NCI-H345 (cell line): ENCODE data around the gene KIAA2012.

Source experiments
- DNase-seq: peaks from one replicate; lab custom pipeline; 2025; lab: John Stamatoyannopoulos, UW

KIAA2012 gene

DNA sequence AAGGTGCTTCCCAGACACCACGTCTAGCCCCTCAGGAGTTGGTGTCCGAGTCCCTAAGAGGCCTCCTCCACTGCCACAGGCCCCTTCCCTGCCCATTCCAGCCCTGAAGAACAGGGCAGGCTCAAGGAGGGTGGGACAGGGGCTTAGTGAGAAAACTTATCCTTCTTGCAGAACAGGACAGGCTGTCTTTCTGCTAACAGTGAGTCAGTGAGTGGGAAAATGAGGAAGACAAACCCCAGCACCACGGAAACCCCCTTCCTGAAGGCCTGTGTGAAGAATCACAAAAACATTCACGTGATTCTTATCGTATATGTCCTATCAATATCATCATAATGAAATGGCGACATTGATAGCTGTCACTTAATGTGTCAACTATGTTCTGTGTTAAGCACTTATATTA, 29.6 kb upstream of the KIAA2012 start:
- DNase-seq = no peak

DNA sequence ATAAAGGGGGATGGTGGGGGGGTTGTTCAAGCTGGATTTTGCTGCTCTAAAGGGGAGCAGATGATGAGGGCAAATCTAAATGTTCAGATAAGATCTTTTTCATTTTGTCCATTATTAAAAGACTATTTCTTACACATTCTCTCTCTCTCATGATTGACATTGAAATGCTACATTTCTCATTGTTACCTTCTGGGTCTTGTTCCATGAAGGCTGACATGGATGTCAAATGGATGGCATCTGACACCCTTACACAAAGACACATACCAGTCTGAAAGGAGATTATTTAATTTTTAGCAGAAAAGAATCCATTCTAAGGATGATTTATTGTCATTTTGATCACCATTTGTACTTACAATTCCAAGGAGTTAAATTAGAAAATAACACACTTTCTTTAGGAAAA, 28.3 kb upstream of the KIAA2012 start:
- no peak for DNase-seq

DNA sequence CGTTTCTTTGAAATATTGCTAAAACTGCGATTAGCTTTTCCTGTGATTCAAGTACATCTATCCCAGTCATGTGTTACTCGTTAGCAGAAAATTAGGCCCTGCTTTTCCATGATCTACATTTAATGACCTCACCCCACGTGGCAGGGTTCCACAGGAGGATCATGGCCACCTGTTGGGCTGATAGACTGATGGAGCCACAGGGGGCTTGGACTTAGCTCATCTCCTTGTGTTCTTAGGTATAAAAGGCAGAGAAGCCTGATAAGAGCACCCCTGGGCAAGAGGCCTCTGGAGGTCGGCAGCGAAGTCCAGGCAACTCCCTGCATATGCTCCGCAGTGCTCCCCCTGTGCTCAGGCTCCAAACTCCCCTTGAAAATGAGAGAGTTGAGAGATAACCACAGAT, 26.5 kb upstream of the KIAA2012 start:
- no peak for DNase-seq

DNA sequence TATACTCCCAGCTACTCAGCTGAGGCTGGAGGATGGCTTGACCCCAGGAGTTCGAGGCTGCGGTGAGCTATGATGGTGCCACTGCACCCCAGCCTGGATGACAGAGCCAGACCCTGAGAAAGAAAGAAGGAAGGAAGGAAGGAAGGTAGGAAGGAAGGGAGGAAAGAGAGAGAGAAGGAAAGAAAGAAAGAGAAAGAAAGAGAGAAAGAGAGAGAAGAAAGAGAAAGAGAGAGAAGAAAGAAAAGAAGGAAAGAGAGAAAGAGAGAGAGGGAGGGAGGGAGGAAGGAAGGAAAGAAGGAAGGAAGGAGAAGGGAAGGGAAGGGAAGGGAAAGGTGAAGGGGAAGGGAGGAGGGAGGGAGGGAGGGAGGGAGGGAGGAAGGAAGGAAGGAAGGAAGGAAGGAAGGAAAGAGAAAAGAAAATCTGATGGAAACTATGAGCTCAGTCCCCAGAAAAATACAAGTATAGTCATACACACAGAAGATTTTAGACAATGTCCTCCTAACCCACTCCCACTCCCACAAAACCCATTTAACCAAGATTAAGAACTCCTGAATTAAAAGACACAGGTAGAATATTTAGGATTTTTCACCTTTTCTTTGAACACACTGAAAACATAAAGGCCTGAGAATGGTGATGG, 23.8 kb upstream of the KIAA2012 start:
- DNase-seq = no peak

DNA sequence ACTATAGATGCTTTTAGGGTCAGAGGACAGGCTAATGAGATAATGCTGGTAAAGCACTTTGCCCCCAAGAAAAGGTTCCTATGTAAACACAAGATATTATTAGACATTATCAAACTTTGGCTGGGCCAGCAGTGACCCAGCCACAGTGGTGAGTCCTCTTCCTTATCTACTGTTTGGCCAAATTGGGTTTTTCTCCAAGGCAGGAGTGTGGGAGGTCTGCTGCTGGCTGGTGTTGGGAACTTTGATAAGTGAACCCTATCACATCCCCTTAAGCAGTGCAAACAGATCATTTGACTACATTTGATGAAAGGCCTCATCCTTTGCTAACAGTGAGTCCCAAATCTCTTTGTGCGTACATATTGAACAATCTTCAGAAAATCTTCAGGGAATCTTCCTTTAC, 23.2 kb upstream of the KIAA2012 start:
- DNase-seq = no peak

DNA sequence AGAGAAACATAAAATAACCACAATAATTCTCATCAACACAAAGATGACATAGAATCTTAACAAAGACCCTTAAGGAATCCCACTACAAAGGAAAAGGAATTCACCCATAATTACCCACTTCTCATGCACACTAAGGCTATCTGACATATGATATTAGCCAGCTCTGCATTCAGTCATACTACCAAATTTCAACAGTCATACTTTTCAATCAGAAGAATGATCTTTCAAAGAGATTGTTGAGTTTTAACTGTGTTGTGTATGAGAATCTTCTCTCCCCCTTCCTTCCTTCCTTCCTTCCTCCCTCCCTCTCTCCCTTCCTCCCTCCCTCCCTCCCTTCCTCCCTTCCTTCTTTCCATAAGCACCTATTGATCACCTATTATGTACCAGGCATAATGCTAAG, 22.4 kb upstream of the KIAA2012 start:
- no peak for DNase-seq

DNA sequence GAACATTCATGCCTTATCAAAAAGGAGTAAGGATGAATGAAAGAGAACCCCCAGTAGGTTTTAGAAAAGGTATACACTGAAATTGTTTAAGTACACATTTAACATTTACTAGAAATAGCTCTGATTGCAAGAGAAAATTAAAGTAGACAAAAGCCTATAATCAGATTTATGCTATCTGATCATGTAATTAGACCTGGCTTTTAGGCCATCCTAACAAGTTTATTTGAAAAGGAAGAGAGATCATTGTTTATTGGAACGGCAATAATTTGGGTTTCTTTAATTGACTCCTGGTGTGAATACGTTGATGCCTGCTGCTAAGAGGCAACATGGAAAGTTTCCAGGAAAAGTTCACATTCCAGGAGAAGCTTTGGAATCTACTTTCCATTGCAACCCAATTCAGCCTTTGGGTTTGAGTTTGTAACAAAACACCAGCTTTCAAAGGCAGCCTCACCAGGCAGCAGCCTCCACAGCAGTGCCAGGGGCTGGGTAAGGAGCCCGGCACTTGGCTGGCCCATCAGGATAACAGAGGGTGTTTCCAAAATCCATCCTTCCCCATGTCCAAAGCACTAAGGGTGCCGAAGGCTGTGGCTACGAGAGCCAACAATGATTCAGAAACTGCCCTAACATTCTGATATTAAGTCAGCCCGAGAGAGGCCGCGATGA, 21.4 kb upstream of the KIAA2012 start:
- no peak for DNase-seq

DNA sequence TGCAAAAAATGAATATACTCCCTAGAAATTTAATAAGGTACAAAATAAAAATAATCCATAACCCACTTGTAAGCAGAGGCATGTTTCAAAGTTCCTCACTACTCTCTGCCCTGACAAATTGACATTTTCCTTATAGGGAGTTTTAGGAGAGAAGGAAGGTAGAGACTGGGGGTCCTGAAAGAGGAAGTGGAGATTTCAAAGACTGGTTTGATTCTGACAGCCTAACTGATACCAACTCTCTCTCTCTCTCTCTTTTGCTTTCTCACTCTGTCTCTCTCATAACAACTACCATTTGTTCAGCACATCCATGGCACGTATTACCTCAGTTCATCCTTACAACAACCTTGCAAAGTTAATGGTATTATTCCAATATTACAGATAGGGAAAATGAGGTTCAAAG, 20.8 kb upstream of the KIAA2012 start:
- no peak for DNase-seq

DNA sequence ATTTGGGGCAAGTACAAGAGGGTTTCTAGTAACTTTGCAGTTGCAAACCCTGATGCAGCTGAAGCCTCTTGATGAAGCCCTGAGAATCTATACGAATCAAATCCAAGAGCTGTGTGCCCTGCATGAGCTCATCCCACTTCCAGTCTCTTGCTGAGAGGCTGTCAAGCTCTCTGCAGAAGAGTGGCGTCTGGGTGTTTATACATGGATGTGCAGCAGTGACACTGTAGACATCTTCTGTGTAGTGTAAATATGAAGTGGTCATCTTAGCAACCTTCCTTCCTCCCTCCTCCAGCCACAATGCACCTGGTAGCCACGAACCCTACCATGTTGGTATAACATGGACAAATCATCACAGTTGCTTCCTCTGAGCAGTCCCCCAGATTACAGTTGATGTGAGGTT, 18.4 kb upstream of the KIAA2012 start:
- no peak for DNase-seq

DNA sequence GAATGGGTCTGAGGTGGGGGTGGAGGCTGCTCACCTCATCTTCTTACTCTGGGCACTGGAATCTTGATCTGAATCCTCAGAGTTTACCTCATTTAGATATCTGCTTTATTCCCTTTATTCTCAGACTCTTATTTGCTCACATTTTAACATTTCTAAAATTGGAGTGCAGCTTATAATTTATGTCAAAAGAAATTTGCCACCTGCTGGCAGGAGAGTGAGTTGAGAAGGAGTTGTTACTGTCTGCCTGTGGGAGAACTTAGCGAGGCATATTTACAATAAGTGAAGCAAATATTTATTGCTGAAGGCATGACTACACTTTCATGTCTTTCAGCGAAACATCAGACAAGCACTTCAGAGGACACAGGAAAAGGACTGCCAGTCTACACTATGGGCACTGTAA, 16.4 kb upstream of the KIAA2012 start:
- DNase-seq = no peak

DNA sequence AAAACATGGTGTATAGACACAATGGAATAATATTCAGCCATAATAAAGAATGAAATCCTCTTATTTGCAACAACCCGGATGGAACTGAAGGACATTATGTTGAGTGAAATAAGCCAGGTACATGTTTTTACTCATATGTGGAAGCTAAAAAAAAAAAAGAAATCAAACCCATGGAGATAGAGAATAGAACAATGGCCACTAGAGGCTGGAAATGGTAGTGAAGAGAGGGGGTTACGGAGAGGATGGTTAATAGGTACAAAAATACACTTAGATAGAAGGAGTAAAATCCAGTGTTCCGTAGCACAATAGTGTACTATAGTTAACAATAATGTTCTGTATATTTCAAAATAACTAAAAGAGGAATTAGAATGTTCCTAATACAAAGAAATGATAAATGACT, 12.8 kb upstream of the KIAA2012 start:
- no peak for DNase-seq

DNA sequence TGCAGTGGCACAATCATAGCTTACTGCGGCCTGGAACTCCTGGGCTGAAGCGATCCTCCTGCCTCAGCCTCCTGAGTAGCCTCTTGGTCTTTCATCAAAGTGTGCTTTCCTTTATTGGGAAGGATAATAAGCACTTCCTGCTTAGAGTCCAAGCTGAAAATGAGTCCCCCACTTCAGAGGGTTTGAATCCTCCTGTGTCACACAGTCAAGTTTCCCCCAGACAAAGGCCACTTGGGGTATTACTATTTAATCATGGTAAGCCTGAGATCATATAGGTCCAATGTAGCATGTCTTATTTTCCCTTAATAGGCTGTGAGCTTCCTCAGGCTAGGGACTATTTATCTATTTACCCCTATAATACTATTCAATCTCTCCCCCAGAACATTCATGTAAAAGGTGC, 11.4 kb upstream of the KIAA2012 start:
- DNase-seq = no peak

DNA sequence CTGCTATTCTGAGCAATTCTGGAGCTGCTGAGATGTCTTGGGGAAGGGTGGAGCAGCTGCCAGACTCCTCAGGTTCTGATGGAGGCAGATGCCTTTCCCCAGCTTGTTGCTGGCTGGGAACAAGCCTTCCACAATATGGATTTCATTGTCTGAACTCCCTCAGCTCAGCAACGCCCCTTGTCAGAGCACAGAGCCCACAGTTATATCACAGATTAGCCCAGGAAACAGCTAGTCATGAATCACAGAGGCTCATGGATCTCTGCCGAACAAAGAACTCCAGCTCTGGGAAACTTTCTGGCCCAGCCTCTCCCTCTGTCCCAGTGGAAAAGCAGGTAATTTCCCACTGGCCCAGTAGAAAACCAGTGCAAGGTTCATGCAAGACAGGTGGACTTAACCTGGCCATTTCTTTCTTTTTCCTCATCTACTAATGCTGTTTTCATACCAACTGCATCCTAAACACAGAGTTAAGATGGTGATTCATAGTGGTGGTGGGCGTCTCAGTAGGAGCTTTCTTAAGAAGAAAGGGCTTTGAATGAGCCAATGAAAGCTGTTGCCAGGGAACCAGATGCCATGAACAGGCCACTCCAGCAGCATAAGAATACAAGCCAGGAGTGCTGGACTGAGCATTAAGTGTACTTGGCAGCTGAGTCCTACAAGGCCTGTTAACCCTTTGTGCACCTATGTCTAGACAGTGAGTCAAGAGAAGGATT, 8.7 kb upstream of the KIAA2012 start:
- no peak for DNase-seq

DNA sequence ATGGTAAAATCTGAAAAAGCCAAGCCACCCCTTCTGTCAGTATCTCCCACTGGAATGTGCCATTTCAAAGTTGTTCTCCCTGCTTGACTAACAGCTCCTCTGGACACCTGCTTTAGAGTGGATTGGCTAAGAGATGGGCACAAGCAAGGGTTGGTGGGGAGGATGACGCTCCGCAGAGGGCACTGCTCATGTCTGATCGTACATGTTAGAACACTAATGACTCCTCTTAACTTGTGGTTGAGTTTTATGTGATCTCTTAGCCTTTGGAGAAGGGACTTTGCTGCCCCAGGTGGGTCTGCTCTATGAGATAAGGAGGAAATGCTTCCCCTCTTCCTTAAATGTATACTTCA, 8.2 kb upstream of the KIAA2012 start:
- DNase-seq = no peak

DNA sequence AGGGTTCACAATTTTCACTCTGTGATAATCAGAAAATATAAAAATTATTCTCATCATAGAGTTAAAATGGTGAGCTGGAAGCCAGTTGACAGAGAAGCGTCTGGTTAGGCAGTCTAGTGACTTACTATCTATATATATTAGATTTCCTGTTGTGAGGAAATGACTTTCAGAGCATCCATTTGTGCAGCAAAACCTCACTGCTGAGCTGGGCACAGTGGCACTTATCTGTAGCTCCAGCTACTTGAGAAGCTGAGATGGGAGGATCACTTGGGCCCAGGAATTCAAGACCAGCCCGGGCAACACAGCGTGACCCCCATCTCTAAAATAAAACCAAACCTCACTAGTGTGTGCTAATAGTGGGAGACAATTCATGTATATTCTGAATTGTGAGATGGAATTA, 7.2 kb upstream of the KIAA2012 start:
- DNase-seq = no peak

DNA sequence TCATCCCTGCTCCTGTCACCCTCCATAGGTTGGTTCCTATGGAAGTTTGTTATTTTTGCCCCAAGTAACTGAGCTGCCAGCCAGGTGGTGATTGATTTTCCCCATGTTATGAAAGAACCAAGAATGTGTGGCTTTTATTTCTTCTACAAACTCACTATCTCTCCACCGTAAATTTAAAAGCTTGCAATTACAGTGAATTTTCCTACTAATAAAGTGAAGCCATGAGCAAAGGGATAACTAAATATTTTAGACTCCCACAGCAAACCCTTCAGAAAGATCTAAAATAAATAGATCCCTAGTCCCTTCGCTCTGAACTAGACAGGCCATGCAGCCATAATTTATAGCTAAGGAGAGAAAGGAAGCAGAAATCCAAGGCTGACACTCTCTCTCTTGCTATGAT, 6.2 kb upstream of the KIAA2012 start:
- DNase-seq = no peak

DNA sequence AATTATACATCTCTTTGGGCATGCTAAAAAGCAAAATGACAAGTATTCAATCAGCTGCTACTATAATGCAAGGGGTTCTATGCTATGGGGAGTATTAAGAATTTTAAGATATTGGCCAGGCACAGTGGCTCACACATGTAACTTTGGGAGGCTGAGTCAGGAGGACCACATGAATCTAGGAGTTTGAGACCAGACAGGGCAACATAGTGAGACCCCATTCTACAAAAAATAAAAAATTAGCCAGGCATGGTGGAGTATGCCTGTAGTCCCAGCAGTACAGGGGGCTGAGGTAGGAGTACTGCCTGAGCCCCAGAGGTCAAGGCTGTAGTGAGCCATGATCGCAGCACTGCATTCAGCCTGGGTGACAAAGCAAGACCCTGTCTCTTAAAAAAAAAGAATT, 5.5 kb upstream of the KIAA2012 start:
- no peak for DNase-seq

DNA sequence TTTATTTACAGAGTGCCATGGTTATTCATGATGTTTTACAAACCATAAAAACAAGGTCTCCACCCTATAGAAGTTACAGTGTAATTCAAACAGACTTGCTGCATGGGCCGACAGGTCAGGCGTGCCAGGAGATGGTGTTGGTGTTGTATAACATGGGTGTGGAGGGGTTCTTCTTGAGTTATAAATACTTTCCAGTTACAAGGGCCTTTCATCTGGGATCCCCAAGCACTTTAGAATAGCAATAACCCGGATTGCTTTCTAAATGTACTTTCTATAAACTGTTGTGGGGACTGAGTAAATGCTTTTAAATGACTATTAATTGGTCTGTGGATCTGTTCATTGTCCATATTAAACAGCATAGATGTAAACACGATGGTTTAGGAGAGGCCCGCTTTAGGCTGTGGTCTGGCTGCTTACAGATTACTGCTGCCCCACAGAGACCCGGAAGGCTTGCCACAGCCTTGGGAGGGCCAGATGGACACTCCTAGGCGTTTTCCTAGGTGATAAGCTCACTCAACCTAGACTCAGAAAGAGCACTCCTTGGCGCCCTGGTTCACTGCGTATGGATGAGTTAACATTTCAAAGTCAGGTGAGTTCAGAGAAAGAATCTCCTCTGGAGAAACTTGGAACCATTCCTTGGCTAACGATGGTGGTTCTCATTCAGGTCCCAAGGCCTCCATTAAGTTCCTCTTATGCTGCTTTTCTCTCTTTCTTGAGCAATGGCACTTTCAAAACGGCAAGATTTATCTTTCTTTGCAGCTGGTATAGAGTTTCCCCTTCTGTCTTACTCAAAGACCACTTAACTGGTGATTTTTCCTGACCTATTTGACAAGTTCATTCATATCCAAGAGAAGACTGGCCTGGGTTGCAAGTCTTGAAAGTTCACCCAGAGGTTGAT, 3.6 kb upstream of the KIAA2012 start:
- DNase-seq = no peak

DNA sequence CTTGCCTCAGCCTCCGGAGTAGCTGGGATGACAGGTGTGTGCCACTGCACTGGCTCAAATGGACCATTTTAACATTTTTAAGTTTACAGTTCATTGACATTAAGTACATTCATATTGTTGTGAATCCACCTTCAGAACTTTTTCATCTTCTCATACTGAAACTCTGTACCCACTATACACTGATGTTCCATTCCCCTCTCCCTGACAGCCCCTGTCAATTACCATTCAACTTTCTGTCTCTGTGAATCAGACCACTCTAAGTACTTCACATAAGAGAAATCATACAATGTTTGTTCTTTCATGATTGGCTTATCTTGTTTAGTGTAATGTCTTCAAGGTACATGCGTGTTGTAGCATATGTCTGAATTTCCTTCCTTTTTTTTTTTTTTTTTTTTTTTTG, 1.9 kb upstream of the KIAA2012 start:
- no peak for DNase-seq

DNA sequence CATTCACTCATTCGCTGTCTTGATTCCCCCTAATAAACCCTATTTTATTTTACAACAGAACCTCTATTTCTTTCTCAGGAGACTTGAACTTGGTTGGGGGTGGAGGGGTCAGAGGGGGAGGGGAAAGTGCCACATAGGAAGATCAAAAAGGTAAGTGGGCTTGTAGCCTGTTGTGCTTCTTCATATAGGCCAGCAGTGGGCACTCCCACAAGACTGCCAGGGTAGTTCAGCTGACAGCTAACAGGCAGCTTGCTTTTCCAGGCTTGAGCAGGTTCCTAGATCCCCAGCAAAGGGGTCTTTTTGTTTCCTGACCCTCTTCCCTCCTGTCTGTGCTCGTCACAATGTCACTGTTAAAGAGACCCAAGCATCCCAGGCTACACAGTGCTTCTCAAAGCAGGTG, 829 bp upstream of the KIAA2012 start:
- no peak for DNase-seq

DNA sequence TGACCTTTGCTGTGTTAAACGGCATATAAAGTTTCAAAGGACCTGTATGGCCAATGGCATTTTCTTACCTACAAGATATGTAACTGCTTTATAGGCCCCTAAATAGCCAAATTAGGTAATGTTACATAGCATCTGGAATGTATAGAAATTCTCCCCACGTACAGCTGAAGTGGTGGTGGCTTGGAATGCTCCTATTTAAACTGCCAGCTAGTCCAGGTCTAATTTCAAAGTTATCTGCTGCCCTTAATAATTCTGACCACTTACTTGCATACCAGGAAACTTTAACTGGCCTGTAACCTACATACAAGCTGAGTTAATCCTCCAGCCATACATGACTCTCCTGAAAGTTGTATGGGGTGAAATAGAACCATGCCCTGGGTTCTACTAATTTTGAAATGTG, 1.3 kb downstream of the KIAA2012 start:
- no peak for DNase-seq

DNA sequence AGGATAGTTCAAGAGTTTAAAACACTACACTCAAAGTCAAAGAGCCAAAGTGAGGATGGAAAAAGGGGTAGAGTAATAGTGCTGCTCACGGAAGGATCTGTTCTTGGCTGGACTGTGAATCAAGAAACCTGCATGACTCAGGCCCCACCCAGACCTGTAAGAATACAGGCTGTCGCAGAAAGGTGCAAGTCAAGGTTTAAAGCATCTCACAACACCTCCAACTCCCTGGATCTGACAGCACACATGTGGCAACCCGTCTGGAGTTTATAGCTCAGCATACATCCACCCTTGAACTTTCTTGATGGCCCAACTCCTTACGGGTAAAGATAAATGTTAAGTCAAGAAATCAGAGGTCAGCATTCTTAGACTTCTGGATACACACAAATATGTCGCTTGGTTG, 6.3 kb downstream of the KIAA2012 start:
- no peak for DNase-seq

DNA sequence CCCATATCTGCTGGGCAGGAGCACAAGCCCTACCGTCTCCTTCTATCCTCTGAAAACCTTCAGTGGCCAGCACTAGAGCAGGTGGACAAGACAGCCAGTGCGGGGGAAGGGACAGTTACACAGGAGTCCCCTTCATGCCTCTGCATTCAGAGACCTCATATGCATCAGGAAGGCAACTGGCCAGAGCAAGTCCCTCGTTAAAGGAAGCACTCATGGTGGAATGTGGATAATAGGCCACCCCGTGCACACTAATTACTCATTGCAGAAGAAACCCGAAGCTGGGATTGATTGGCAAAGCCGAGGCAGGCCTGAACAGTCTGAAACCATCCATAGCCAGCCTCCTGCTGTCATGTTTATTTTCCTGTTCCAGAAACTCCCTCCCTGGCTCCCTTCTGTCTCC, 11.2 kb downstream of the KIAA2012 start:
- DNase-seq = peak; percentile 83
